ENCODE measurements around the gene CWF19L1. TPM values are rescaled to one million over a fixed set of nuclear protein-coding genes. Genes with fewer than 3 reads are reported as not detected.

Gene CWF19L1
- polyA plus RNA-seq, 1 of the 3 experiments (the other 2 are of a cell fraction) = 7.1 TPM

DNA sequence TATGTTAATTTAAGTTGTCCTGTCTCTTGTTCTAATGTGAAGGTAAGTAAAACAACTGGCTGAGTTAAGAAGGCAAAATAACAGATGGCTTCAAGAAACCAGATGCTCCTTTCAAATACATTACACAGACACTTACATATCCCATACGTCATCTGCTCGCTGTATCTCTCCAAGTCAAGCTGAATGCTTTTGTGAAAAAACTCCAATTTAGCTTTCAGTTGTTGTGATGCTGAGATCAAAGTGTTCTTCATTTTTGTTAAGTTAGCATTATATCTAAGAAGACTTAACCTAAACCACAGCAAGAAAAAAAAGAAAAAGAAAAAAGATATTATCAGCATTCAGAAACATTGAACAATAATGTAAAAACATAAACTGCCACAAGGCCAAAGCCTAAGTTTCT lies 63.1 kb downstream of the CWF19L1 start:
- POLR2A ChIA-PET = no interaction called here

DNA sequence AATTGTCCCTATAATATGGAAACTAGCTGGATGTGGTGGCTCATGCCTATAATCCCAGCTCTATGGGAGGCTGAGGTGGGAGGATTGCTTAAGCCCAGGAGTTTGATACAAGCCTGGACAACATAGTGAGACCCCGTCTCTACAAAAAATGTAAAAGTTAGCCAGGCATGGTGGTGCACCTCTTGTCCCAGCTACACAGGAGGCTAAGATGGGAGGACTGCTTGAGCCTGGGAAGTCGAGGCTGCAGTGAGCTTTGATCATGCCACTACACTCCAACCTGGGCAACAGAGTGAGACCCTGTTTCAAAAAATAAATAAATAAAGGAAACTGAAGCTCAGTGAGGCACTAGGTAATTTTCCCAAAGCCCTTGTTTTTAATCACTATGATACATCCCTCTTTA lies 65.9 kb downstream of the CWF19L1 start:
- Histone ChIP-seq H3K4me3 (ENCODE audit: low read depth in 2 of 2, low read length in 1 of 2) (no peak overlapping the region), H3K36me3 (replicated peaks in 1 of 2; ENCODE audit: control insufficient read depth in 1 of 2, insufficient read depth in 2 of 2, low read length in 1 of 2) (peaks cover 74 to 79% of the 10 kb centered on the region in 2 experiments), H2AFZ (ENCODE audit: low read depth) (no peak overlapping the region), H3K4me2 (no peak overlapping the region), H3K79me2 (ENCODE audit: insufficient read depth) (no peaks in the 10 kb centered on the region), H3K4me1 (ENCODE audit: control insufficient read depth in 1 of 2, insufficient read depth in 2 of 2, low read depth in 1 of 2, low read length in 1 of 2) (no peaks in the 10 kb centered on the region; a peak in 1 of 4 replicates), H3K27ac (ENCODE audit: low read depth in 2 of 2, low read length in 1 of 2) (no peak overlapping the region), H3F3A (replicated peaks; ENCODE audit: insufficient read depth) (peaks cover 3% of the 10 kb centered on the region), H3K9me3 (no peaks in the 10 kb centered on the region), H3K9me2 (no peaks in the 10 kb centered on the region), H4K20me1 (ENCODE audit: insufficient read depth) (no peaks in the 10 kb centered on the region), H3K9ac (no peak overlapping the region), H3K27me3 (ENCODE audit: insufficient read depth) (no peaks in the 10 kb centered on the region)
- ChIA-PET CTCF (interaction anchor here (0.6 to 1.5 kb wide), 4 partner anchors 10 to 281 kb away, joined by 3 read pairs; no protein-coding TSS in a partner anchor), POLR2A (no interaction called here)
- 94% methylated on average over 2 of the region's 2 CpGs for WGBS (ENCODE audit: low lambda C conversion rate)
- no peak for DNase-seq
- TF ChIP-seq MXI1 (IDR thresholded peaks at IDR 0.05; ENCODE audit: low read depth, low read length) (no peak), POLR2AphosphoS5 (IDR thresholded peaks at IDR 0.05; ENCODE audit: low read depth, low read length) (no peak), SIN3A (IDR thresholded peaks at IDR 0.05; ENCODE audit: borderline replicate concordance, low read depth, low read length) (no peak), RAD21 (IDR thresholded peaks at IDR 0.05; ENCODE audit: low read length) (no peak), MEF2A (IDR thresholded peaks at IDR 0.05; ENCODE audit: borderline replicate concordance, low read depth) (no peak), YY1 (IDR thresholded peaks at IDR 0.05; ENCODE audit: low read depth) (no peak), TAF1 (IDR thresholded peaks at IDR 0.05; ENCODE audit: borderline replicate concordance, low read depth, low read length) (no peak)
- TF ChIP-seq, protein P1, sequence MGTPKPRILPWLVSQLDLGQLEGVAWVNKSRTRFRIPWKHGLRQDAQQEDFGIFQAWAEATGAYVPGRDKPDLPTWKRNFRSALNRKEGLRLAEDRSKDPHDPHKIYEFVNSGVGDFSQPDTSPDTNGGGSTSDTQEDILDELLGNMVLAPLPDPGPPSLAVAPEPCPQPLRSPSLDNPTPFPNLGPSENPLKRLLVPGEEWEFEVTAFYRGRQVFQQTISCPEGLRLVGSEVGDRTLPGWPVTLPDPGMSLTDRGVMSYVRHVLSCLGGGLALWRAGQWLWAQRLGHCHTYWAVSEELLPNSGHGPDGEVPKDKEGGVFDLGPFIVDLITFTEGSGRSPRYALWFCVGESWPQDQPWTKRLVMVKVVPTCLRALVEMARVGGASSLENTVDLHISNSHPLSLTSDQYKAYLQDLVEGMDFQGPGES (IDR thresholded peaks at IDR 0.05; ENCODE audit: low read depth, low read length) = no peak
- TF ChIP-seq, protein P2, sequence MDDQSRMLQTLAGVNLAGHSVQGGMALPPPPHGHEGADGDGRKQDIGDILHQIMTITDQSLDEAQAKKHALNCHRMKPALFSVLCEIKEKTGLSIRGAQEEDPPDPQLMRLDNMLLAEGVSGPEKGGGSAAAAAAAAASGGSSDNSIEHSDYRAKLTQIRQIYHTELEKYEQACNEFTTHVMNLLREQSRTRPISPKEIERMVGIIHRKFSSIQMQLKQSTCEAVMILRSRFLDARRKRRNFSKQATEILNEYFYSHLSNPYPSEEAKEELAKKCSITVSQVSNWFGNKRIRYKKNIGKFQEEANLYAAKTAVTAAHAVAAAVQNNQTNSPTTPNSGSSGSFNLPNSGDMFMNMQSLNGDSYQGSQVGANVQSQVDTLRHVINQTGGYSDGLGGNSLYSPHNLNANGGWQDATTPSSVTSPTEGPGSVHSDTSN (IDR thresholded peaks at IDR 0.05) = no peak
- TF ChIP-seq, protein P3, sequence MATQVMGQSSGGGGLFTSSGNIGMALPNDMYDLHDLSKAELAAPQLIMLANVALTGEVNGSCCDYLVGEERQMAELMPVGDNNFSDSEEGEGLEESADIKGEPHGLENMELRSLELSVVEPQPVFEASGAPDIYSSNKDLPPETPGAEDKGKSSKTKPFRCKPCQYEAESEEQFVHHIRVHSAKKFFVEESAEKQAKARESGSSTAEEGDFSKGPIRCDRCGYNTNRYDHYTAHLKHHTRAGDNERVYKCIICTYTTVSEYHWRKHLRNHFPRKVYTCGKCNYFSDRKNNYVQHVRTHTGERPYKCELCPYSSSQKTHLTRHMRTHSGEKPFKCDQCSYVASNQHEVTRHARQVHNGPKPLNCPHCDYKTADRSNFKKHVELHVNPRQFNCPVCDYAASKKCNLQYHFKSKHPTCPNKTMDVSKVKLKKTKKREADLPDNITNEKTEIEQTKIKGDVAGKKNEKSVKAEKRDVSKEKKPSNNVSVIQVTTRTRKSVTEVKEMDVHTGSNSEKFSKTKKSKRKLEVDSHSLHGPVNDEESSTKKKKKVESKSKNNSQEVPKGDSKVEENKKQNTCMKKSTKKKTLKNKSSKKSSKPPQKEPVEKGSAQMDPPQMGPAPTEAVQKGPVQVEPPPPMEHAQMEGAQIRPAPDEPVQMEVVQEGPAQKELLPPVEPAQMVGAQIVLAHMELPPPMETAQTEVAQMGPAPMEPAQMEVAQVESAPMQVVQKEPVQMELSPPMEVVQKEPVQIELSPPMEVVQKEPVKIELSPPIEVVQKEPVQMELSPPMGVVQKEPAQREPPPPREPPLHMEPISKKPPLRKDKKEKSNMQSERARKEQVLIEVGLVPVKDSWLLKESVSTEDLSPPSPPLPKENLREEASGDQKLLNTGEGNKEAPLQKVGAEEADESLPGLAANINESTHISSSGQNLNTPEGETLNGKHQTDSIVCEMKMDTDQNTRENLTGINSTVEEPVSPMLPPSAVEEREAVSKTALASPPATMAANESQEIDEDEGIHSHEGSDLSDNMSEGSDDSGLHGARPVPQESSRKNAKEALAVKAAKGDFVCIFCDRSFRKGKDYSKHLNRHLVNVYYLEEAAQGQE (IDR thresholded peaks at IDR 0.05; ENCODE audit: low read depth, low read length) = no peak

More for the DNA sequence above, 63.1 kb downstream of the CWF19L1 start:
- H3K27ac ChIP-seq (ENCODE audit: low read depth in 2 of 2, low read length in 1 of 2) = no peak overlapping the region; a peak in 1 of 4 replicates
- TF ChIP-seq EP300 (IDR thresholded peaks at IDR 0.05; ENCODE audit: borderline replicate concordance in 1 of 2, low read depth in 1 of 2, low read length in 1 of 2) (no peak), MEF2A (IDR thresholded peaks at IDR 0.05; ENCODE audit: borderline replicate concordance, low read depth) (no peak), FOXM1 (IDR thresholded peaks at IDR 0.05; ENCODE audit: low read depth) (no peak), TEAD4 (IDR thresholded peaks at IDR 0.05; ENCODE audit: borderline replicate concordance, insufficient read depth) (no peak), MXI1 (IDR thresholded peaks at IDR 0.05; ENCODE audit: low read depth, low read length) (no peak), CHD2 (IDR thresholded peaks at IDR 0.05; ENCODE audit: low read length, partially characterized antibody) (no peak), RAD21 (IDR thresholded peaks at IDR 0.05; ENCODE audit: low read length) (no peak), TAF1 (IDR thresholded peaks at IDR 0.05; ENCODE audit: borderline replicate concordance, low read depth, low read length) (no peak), RXRA (IDR thresholded peaks at IDR 0.05; ENCODE audit: borderline replicate concordance, low read depth) (no peak)
- TF ChIP-seq, protein P4, sequence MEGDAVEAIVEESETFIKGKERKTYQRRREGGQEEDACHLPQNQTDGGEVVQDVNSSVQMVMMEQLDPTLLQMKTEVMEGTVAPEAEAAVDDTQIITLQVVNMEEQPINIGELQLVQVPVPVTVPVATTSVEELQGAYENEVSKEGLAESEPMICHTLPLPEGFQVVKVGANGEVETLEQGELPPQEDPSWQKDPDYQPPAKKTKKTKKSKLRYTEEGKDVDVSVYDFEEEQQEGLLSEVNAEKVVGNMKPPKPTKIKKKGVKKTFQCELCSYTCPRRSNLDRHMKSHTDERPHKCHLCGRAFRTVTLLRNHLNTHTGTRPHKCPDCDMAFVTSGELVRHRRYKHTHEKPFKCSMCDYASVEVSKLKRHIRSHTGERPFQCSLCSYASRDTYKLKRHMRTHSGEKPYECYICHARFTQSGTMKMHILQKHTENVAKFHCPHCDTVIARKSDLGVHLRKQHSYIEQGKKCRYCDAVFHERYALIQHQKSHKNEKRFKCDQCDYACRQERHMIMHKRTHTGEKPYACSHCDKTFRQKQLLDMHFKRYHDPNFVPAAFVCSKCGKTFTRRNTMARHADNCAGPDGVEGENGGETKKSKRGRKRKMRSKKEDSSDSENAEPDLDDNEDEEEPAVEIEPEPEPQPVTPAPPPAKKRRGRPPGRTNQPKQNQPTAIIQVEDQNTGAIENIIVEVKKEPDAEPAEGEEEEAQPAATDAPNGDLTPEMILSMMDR (IDR thresholded peaks at IDR 0.05) = no peak
- H3K36me3 ChIP-seq (replicated peaks in 1 of 2; ENCODE audit: control insufficient read depth in 1 of 2, insufficient read depth in 2 of 2, low read length in 1 of 2) = peaks cover 59 to 67% of the 10 kb centered on the region in 2 experiments
- no peaks in the 10 kb centered on the region for H3K27me3 ChIP-seq (ENCODE audit: insufficient read depth)
- no peak overlapping the region for H3K9ac ChIP-seq
- H3K79me2 ChIP-seq (ENCODE audit: insufficient read depth) = no peaks in the 10 kb centered on the region
- no peaks in the 10 kb centered on the region for H3K9me3 ChIP-seq
- H2AFZ ChIP-seq (ENCODE audit: low read depth) = no peak overlapping the region; the same call in 1 of the 2 replicates
- DNase-seq = peak; percentile 5
- no peaks in the 10 kb centered on the region for H3K9me2 ChIP-seq
- no peak overlapping the region for H3K4me3 ChIP-seq (ENCODE audit: low read depth in 2 of 2, low read length in 1 of 2)
- peaks cover 3% of the 10 kb centered on the region for H3F3A ChIP-seq (replicated peaks; ENCODE audit: insufficient read depth)
- H3K4me2 ChIP-seq = no peak overlapping the region
- WGBS (ENCODE audit: low lambda C conversion rate) = 91% methylated on average over 2 of the region's 2 CpGs
- no peaks in the 10 kb centered on the region; a peak in 1 of 4 replicates for H3K4me1 ChIP-seq (ENCODE audit: control insufficient read depth in 1 of 2, insufficient read depth in 2 of 2, low read depth in 1 of 2, low read length in 1 of 2)
- CTCF ChIA-PET = interaction anchor here (0.6 to 1.4 kb wide), 6 partner anchors 10 to 359 kb away, joined by 3 to 4 read pairs (median 3); partner anchors contain the start of gene DNMBP
- no peaks in the 10 kb centered on the region for H4K20me1 ChIP-seq (ENCODE audit: insufficient read depth)
